ENCODE data around the gene UTP25.
A peak's percentile ranks its signal among the peaks of the same experiment; 100 is the strongest.

The UTP25 gene

DNA sequence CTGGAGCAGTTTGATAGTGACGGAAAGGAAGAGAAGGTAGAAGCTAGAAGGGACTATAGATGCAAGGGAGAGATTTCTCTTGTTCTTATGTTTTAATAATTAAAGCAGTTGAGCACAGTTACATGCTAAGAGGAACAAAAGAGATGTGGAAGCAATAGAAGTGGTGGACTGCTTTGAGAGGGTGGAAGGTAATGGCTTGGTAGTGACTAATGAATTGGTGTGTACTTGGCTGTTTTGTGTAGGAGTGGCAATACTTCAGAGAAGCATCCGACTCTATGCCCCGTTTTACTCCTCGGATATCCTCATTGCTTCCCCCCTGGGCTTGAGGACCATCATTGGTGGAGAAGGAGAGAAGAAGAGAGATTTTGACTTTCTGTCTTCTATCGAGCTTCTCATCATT lies 12.8 kb downstream of the UTP25 start:
- no peak for DNase-seq

DNA sequence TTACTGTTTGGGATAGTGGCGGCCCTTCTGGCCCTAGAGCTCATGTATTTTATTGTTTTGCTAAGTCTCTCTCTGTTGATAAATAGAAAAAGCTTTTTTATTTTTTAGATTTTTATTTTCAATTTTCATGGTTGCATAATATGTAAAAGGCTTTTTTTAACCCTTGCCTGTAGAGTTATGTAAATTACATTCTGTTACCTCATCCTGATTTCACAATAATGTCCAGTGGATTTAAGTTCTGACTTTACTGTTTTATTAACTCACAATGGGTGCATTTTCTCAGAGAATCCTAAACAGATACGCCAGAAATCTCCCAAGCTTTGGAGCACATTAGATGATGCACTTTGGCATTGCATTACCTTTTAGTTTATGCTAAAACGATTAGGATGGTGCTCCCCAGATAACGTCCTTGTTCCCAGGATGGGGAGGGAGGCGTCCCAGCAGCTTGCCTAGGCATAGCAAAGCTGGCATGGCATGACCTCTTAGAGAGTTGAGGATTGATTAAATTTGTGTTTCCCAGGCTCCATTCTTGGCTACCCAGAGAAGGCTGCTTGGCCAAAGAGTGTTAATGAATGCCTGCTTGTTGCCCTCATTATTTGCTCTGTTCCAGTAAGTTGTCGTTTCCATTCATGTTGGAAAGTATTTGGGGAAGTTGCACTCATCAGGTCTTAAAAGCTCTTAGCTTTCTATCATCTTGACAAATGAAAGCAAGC lies 17.1 kb downstream of the UTP25 start:
- DNase-seq = no peak

DNA sequence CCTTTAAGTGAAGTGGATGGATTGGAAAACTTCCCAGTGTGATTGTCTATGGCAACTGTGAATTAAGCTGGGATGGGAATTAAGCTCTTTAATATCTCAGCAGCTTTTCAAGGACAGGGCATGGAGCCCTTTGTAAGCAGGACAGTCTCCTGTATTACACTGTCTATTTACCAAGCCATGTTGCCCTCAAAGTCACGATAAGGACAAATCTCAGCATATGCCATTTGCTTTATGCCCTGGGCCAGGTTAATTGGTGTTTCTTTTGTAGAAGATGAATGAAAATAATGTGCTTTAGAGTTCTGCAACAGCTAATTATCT lies 17.6 kb downstream of the UTP25 start:
- no peak for DNase-seq

DNA sequence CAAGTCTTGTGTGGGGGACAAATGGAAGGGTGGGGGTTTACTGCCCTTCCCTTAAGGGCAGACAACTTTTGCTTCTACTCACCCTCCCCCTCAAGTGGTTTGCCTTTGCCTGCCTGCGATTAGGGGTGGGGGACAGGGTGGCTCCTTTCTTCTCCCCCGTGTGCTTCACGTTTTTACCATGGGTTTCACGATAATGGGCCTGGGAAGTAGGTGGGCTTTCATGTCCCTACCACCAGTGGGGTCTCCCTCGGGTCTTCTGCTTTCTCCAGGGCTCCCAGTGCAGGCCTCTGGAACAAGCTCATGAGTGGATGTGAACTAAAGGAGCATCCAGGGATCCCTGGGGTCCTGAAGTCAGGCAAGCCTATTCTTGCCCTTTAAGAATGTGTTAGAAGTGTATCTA lies 21.6 kb downstream of the UTP25 start:
- DNase-seq = no peak

DNA sequence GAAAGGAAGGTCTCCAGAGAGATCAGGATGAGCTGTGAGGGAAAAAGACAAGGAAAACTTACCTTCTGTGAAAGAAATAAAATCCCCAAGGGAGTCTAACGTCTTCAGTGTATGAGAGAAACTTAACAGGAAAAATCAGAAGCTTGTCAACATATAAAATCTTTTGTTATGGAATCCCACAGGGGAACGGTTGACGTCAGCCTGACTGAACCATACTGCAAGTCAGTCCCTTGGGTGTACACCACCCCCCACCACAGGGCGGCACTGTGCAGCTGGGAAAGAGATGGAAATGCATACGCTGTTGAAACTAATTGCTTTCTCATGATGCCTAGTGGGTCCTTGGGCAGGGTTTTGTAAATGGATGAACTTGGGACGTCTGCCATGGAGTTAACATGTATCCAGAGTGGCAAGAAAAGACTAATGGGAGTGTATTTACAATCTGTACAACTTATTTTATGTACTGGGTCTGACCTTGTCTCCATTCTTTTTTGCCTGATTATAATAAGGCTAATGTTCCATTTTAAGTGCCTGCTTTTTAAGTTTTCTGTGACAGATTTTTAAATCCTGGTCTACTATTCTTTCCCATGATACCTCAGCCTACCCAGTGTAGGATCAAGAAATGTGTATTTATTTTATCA lies 22.7 kb downstream of the UTP25 start:
- DNase-seq = peak; percentile 37

DNA sequence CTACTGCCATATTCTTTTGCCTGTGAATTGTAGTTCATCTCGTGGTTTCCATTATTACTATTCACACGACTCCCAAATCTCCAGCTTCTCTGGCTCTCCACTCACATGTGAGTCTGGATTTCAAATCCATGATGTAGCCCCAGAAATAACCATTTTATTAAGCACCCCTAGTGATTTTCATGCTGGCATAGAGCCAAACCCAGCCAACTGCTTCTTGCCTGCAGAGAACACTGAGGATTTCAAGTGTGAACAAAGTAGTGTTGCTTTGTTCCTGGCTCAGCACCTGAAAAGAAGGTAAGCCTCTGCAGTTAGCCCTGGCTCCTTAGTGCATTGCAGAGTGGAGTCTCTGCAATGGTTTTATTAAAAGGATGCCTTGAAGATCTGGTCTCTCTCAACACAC lies 25.9 kb downstream of the UTP25 start:
- no peak for DNase-seq

DNA sequence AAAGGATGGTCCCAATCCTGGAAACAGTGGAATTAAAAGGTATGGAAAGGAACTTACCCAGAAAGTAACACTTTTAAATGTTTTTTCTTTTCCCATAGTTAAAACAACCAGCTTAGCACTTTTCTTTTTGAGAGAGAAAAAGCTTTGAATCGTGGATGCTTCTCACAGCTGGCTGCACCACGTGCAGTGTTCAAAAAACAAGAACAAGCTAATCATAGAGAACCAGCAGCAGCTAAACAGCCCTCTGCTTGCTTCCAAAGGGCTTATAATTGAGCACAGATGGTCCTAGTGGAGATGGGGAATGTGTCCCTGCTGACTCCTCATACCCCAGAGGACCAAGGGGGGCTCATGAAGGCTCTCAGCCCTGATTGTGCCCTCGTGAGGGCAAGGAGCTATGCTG lies 26.4 kb downstream of the UTP25 start:
- no peak for DNase-seq

DNA sequence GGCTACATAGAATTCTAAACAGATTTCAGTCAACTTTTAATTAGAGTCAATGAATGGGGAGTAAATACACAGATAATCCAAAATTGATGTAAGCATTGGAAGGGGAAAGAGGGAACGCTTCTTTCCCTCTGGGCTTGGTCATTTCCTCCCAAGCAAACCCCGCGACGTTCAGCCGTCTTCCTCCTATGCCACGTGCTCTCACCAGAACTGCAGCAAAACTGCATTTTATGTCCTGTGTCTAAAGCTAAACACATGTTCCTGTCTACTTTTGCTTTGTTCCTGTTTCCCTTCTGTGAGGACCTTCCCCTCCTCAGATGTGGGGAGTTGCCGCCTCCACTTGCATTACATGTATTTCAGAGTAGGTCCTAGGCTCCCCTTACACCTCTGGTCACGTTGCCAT lies 27.2 kb downstream of the UTP25 start:
- no peak for DNase-seq

DNA sequence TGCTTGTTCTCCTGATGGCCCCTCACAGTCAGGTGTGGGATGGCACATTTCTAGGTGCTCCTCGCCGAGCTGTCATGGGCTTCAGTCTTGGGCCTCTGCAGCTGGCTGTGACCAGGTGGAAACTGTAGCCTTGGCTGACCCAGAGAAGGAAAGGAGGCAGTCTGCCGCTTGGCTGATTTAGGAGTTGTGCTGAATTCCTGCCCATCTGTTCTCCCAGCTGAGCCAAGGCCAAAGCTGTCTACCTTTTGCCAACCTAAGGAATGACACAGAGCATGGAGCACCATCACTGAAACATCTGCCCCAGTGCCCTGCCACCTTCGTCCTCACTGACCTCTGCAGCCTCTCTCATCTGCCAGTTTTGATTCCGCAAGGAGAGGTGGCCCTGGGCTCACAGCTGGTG lies 27.9 kb downstream of the UTP25 start:
- no peak for DNase-seq

DNA sequence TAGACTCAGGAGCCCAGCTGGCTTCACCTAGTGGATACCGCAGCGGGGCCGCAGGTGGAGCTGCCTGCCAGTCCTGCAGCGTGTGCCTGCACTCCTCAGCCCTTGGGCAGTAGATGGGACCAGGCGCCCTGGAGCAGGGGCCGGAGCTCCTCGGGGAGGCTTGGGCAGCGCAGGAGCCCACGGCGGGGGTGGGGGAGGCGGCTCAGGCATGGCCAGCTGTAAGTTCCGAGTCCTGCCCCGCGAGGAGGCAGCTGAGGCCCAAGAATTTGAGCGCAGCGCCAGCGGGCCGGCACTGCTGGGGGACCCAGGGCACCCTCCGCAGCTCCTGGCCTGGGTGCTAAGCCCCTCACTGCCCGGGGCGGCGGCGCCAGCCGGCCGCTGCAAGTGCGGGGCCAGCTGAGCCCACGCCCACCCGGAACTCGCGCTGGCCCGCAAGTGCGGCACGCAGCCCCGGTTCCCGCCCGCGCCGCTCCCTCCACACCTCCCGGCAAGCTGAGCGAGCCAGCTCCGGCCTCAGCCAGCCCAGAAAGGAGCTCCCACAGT lies 30.9 kb downstream of the UTP25 start:
- no peak for DNase-seq

DNA sequence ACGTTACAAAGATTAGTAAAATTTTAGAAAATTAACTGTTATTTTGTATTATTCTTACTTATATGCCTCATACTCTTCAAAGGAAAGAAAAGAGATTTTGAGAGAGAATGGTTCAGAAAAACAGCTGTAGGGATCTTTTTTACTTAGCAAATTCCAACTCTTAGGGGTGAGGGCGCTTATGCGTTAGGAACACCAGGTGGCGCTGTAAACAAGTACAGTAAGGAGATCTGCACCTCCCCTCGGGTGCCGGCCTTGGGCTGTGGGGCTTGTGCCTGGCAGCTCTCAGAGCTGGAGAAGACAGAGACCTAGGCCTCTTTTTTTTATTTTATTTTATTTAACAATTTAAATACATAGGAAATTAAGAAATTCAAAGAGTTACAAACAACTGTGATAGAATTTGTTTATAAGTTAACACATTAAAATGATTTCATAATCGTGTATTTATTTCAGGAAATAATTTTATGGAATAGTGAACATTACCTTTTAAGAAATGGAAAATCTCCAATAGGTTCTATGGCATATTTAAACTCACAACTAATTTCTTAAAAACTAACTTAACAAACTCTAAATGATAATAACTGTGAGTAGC lies 32.6 kb downstream of the UTP25 start:
- DNase-seq = peak; percentile 81

DNA sequence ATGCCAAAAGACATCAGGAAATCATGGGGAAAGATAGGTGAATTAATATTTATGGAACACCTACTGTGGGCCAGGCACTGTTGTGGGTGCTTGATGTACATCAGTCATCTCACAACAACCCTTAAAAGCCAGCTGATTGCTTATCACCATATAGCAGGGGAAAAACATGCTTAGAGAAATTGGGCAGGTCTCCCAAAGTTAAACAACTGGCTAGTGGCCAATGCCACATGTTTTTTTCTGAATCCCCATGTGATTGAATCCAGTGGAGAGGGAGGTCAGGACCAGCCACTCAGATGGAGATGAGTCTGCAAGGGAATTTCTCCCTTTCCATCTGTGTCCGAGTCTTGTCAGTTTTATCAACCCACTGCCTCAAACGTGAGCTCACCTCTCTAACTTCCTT lies 33.5 kb downstream of the UTP25 start:
- no peak for DNase-seq

DNA sequence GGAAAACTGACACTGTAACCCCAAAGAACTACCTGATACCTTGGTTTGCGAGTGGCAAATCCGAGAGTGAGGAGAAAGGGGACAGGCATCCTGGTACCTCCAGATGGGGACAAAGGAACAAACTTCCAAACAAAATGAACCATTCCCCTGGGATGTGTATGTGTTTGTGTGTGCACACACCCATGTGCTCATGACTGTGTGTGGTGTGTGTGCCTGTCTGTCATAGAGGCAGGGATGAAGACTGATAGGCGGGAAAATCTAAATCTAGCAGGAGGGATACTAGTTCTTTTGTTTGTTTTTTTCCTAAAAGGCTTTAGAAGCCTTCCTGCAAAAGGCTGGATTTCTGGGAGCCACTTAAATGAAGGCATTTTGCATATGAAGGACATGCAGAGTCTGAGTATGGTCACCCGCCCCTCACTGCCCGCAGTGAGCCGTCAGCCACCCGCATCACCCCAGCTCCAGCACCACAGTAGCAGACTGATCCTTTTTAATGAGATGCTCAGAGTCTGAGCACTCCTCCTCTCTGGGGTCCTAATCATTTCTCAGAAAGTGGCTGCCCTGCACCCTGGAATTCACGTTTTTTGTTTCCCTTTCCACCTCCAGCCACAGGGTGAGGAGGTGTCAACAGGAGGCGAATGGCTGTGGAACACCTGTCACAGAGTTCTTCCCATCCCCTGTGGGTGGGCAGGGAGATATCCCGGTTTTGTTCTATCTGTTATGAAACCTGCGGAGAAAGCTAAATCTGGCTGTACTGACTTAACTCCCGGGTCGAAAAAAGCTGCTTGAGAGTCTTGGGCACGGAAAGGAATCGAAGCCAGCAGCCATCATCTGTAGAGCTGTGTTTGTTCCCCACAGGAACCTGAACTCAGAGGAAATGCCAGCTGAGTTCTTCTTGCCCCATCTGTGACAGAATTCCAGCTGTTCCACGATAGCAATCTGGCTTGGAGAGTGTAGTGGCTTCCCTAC lies 34.9 kb downstream of the UTP25 start:
- no peak for DNase-seq

DNA sequence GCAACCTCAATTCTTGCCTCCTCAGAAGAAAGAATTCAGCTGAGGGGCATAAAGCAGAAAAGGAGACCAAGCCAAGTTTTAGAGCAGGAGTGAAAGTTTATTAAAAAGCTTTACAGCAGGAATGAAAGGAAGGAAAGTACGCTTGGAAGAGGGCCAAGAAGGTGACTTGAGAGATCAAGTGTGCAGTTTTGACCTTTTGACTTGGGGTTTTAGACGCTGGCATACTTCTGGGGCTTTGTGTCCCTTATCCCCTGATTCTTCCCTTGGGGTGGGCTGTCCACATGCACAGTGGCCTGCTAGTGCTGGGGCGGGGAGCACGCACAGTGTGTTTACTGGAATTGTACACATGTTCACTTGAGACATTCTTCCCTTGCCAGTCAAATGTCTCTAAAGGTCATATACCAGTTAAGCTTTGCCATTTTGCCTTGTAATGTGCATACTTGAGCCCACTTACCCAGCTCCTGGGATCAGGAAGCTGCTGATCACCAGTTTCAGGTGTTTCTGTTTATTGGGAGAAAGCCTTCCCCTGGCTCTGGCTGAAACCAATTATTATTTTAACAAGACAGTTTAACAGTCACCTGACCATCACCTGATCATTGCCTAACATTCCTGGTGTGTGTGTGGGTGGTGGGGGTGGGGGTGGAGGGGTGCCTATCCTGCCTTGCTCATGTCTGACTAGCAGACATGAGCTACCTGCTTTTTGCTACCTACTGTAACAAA lies 36.2 kb downstream of the UTP25 start:
- no peak for DNase-seq

DNA sequence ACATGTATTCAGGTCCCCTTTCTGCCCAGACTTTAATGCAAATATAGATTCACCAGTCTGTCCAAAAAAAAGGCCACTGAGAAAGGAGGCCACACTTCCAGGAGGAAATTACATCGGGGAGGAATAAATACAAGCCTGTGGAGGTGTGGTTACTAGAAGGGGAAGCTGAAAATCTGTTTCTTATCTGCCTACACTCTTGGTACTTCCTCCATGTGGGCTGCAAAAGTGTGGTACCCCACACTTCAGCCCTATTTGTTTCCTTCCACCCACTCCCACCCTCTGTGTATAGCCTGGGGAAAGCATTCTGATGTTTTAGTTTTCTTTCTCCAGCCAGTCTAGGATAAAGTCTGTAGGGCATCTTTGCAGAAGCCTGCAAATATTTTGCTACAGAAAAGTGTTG lies 38.4 kb downstream of the UTP25 start:
- no peak for DNase-seq

DNA sequence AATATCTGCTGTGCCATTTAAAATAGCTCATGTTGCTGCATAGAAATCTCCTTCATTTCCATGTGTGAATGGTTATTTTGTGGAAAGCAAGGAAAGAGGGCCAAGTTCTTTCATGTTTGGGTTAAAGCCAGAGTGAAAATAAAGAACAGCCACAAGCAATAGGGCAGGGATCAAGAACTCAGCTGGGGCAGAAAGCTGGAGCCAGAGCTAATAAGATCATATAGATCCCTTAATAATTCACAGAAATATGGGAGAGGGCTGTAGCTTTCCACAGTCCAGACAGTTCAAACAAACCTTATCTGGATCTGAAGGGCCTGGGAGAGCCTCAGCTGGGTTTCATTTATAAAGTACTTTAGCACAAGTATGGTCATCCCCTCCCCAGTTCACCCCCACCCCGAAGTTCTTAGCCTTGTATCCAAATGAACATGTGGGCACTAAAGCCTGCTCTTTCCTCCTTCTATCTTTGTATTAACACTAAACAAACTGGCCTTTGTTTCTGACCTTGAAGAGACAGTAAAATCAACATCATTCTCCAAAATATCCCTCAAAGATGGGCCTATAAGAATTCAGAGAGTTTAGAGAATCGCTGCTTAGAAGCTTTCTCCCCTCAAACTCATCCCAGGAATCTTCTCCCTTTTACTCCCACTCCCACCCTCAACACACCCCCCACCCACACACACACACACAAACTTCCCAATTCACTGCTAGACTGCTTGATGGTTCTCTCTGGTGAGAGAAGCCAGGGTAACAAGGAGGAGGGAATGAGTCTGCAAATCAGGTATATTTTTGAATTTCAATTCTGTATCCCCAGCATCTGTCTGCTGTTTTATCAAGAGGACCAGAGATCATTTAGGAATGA lies 41.7 kb downstream of the UTP25 start:
- DNase-seq = no peak

DNA sequence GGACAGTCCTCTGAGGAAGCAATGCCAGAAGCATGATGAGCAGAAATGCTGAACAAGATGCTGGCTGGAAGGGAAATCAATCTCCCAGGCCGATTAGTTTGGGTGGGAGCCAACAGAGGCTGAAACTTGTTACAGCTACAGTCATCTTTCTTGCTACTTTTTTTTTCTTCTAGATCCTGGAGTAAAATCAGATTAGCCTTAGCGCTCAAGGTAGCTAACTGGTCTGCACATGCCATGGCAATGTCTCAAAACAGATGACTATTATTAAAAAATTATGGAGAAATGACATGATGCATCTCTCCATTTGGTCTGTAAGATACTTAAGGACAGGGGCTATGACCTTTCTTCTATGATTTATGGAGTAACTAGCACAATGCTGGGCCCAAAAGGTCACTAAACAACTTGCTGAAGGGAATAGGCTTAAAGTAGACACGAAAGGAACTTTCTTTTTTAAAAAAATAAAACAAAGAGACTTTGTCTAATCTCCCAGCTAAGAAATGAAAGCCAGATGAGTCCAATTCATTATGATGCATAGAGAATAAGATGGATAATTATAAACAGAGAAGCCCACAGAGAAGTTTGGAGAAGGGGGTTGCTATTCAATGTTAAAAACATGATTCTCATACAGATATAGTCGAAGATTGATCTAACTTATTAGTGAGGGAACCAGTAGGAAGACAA lies 42.5 kb downstream of the UTP25 start:
- no peak for DNase-seq

DNA sequence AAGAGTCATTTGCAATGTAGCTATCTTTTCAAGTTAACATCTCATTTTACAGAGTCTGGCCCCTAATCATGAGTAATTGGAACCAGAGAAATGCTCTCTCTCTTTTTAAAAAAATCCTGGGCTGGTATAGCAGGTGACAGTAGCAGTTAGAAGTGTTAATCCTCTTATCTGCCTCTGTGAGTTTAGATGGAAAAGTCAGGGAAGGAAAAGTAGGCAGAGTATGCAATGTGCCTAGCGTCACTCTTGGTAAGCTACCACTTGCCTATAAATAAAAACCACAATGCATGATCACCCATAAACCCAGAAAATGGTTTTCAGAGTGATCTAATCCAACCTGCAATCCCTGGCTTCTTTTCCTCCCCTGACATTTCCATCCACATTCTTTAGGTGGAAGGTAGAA lies 43.2 kb downstream of the UTP25 start:
- DNase-seq = no peak

DNA sequence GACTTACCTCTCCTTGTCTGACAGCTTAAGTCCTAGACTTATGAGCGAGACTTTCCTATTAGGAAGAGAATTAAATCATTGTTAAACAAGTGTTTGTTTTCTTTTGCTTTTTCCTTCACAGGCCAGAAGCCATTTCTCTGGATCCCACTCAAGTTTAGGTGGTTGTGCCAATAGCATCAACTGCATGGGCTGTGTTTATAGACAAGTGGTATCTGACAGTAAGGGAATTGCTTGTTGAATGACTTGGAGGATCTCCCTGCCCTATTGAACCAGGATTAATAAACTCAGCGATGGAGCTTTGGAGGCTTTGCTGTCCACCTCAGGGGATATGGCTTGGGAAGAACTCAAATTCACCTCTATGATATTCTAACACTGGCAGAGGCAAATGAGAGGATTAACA lies 43.7 kb downstream of the UTP25 start:
- DNase-seq = no peak

DNA sequence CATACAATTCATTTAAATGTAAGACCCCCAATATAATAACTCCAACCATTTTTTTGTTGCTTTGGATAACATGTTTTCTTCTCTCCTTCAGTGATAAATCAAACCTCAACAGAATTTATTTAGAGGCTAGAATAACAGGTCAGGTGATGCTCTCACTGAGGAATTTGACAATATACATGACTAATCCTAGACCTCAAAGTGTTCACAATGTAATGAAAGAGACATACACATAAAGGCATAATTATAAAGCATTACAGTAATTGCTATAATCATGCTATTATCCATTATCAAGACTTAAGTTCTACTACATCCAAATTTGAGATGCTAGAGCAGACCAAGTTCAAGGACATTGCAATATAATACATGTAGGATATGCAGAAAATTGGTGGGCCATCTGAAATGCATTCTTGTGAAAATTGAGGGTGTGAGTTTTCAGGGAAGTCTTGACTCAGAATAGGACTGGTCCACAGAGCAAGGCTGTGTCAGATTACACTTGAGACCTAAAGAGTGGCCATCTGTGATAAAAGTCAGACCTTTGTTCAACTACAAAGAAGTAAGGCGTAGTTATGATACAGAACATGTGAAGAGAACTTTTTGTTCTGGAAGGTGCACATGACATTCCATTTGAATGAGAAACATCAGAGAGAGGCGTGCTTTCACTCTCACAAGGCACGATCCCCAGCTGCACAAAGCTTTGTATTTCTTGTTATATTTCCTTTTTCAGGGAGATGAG lies 45.5 kb downstream of the UTP25 start:
- no peak for DNase-seq
